Stimulated activated CD8-positive, alpha-beta memory T cell treated with anti-CD3 and anti-CD28 coated beads, Interleukin-15, amount 100 ng/mL, for 4 hours (primary cell): ENCODE data around the gene CAPN14.

Source experiments
- DNase-seq, 2 donors: peaks; one replicate each; pipeline ENCODE4 v3.0.0-alpha.2; 2020; ENCODE audit warnings: low read depth in 2 of 2

The CAPN14 gene

DNA sequence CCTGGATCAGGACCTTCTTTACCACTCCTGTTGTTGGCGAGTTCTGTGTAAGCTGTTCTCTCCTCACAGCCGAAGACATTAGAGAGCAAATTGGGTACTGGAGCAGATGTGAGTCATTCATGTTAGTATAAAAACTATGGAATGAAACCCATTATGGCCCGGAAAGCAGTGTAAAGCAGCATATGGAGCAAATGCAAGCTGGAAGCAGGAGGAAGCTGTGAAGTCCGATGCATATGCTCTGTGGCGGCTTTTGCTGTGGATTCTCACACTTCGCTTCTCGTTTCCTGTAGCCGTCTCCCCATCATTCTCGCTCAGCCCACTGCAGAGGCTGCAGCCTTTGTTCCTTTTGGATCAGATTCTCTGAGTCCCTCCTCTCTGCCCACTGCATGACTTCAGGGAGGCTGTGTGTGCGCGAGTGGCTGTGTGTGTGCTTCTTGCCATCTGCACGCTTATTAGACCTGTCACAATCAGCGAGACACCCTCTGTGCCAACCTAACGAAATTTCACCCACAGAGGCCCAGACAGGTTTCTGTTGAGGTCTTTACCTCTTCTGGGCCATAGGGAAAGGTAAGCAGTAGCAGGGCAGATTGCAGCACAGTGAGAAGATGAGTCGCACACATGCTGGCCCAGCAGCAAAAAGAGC lies 75.8 kb downstream of the CAPN14 start:
- DNase-seq = no peak

DNA sequence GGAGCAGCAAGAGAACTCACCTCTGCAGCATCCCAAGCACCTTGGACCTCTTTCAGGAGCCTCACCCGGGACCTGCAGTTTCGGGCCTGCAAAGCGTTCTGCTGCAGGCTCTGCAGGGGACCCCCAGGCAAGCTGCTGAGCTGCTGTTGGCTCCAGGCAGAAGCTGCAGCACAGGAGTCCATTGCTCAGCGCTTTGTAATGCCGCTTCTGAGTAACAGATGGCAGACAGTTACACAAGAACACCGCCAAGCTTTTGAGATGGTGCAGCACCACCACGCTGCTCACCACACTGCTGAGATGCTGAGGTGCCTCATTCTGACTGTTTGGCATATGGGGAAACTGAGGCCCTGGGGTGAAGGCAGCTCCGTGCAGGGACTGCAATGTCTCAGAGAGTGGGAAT lies 77.2 kb downstream of the CAPN14 start:
- no peak for DNase-seq

DNA sequence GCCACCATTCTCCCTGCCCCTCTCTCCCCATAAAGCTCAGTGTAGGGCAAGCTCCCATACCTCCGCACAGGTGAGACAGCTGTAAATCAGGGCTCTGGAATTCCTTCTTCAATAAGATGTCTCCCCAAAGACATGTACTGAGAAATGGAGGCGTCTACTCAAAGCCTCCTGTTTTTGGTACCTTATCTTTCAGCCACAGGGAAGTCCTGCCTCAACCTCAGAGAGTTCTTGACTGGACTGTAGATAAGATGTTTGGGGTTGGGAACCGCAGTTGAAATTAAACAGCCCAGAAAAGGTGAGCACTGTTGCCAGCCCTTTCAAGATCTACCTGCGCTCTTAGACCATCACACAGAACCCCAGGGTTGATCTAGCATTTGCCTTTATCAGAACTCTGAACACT lies 77.6 kb downstream of the CAPN14 start:
- no peak for DNase-seq

DNA sequence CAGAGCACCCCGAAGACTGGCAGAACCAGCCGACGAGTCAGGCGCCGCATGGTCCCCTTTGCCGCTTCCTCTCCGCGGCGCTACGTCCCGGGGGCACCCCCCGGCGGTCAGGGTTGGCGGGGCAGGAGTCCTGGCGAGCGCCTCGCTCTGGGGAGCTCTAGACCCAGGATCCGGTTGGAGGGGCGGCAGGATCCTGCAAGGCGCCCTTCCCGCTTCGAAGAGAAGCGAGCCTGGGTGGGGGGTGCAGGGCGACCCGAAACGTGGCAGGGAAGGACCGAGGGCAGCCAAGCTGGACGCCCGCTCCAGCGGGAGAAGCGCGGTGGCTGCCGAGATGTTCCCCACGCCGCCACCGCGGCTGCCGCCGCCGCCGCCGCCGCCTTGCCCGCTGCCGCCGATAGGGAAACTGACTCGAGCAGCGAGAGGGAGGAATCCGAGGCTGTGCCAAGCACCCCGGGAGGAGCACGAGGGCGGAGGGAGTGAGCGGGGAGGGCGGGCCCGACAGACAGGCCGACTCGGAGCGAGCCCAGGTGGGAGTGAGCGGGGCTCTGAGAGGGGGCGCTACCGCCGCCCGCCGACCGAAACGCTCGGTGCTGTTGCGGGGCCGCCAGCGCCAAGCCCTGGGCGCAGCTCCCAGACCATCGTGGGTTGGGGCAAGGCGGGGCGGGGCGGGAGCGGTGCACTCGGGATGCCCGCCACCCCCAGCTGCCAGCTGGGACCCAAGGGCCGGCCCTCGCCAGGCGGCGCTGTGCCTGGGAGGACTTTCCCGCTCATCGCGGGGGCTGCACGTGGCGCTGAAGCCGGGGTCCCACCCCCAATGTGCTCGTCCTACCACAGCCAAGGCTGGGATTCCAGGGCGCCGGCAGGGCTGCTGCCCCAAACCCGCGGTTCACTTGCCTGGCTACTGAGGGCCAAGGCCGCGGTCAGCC lies 79.0 kb downstream of the CAPN14 start, which contains the start of gene GALNT14:
Gene GALNT14 (minus strand): TSS at position 404 of the 926 bp plus-strand sequence. CDS start 354 bp downstream, at position 50.
- no peak for DNase-seq

GRCh38 chr2:31137211-31138036 lies 79.9 kb downstream of the CAPN14 start:
- DNase-seq = no peak

DNA sequence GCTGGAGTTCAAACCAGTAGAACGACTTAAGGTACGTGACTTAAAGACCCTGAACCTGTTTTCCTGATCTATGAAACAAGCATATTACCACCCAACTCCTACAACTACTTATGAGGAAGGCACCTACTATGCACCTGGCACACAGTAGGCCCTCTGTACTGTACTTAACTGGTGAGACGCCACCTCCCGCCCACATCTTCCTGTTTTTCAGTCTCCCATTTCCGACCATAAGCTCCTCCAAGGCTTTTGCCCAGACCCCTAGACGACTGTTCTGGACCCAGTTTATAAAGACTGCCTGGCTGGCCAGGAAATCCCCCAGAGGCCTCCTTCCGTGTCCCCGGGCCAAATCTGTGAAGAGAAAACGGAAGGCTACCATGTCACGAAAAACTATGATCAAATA lies 80.6 kb downstream of the CAPN14 start:
- DNase-seq = no peak

GRCh38 chr2:31136000-31136399 lies 81.3 kb downstream of the CAPN14 start:
- no peak for DNase-seq

DNA sequence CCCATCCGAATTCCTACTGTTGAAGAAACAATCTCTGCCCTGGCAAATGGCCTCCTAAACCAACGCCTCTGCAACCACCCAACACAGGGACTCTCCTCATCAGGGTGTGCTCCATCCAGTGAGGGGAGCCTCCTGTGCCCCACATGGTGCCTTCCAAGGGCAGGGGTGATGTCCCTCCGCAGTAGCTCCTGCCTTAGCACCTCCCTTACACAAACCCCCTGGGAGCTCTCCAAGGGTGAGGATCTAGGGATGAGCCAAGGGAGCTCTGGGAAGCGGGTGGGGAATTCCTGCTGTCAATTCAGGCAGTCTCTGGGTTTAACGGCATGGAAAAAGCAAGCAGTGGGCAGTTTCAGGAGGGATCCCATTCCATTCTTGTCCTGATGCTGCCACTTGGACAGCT lies 82.8 kb downstream of the CAPN14 start:
- no peak for DNase-seq

DNA sequence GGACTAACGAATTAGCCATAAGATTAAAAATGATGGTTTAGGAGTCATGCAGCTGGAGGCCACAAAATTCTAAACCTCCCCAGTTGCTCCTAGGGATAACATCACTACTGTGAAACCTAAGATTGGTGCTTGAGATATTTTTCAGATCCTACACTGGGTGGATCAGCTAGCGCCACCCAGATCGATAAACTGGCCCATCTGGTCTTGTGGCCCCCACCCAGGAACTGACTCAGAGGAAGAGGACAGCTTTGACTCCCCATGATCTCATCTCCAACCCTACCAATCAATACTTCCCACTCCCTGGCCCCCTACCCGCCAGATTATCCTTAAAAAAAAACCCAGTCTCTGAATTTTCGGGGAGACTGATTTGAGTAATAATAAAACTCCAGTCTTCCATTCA lies 84.5 kb downstream of the CAPN14 start:
- no peak for DNase-seq

- no peak for DNase-seq
Measured at GRCh38 chr2:31131871-31132270, 85.4 kb downstream of the CAPN14 start.

DNA sequence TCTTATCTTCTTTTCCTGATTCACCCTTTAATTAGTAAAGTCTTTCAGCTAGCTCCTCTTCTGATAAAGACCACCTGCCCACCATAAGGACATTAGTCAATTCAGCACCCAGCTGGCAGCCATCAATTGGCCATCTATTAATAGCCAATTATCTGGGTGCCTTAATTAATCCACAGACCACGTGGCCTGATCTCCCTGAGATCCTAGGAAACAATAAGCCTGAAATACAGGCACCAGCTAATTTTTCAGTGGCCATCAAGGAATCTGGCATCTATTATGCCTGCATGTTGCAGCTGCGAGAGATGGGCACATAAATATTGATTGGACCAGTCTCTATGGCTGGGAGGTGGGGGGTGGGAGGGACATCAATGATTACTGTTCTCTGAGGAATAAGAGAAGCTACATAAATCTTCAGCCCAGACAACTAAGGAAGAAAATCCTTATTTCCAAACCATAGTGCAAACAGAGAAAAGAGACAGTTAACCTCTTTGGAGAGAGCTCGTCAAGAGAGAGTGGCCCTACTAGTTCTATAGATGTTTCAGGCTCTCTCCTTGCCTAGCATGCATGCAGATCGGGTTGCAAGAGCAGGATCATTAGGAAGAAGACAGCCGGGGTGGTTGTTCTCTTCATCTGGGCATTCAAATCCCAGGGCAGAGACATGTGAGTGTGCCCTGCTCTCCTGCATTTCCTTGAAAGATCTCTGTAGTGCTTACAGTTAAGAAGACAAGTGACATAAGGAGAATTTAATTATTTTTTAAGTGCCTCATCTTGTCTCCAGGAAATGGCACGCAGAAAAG lies 87.7 kb downstream of the CAPN14 start:
- no peak for DNase-seq

DNA sequence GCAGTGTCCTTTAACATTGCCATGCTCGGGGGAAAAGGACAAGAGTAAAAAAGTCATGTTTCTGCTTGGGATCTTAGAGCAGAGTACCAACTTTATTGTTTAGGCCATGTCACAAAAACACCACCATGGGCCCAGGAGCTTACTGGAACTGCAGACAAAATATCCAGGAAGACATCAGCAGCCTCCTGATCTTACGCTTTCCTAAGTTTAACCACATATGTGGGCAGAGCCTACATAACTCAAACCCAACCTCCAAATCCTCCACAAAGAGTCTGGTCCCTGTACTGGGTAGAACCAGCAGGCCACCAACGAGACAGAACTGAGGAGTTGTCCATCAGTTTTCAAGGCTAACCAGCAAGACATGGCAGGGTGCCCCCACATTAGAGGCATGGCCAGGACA lies 89.4 kb downstream of the CAPN14 start:
- no peak for DNase-seq

GRCh38 chr2:31125918-31126695 lies 91.2 kb downstream of the CAPN14 start:
- no peak for DNase-seq

DNA sequence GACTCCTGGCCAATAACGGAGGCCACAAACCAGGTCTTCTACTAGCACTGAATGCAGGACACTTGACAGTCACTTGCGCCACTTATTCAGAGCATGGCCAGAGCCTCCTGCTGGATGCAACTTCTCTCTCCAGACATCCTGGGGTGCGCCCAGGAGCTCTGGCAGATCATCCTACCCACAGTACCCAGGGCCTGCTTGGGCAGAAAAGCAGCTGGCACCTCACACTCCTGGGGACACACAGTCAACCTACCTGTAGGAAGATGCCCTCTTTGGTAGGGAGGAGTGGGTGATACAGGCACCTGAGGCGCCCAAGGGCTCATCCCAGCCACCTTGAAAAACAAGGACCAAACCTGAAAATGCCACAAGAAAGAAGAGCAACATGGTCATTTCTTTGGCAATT lies 92.4 kb downstream of the CAPN14 start:
- DNase-seq = no peak
